ENCODE data around the gene MARK1.

The MARK1 gene

GRCh38 chr1:220573836-220574235 lies 45.9 kb downstream of the MARK1 start:
- TF ChIP-seq CTCF (IDR thresholded peaks at IDR 0.05; ENCODE audit: low read depth, low read length, missing control alignments) = no peak
- DNase-seq (ENCODE audit: low read depth) = no peak
- no peak overlapping the region for H3K4me3 ChIP-seq (ENCODE audit: low read depth, low read length)

GRCh38 chr1:220575718-220576497 lies 48.0 kb downstream of the MARK1 start:
- no peak for DNase-seq (ENCODE audit: low read depth)
- H3K4me3 ChIP-seq (ENCODE audit: low read depth, low read length) = no peak overlapping the region
- TF ChIP-seq CTCF (IDR thresholded peaks at IDR 0.05; ENCODE audit: low read depth, low read length, missing control alignments) = no peak

- H3K4me3 ChIP-seq (ENCODE audit: low read depth, low read length) = no peak overlapping the region
- no peak for TF ChIP-seq CTCF (IDR thresholded peaks at IDR 0.05; ENCODE audit: low read depth, low read length, missing control alignments)
- DNase-seq (ENCODE audit: low read depth) = no peak
Measured at GRCh38 chr1:220577926-220578325, 50.0 kb downstream of the MARK1 start.

- no peak overlapping the region for H3K4me3 ChIP-seq (ENCODE audit: low read depth, low read length)
- TF ChIP-seq CTCF (IDR thresholded peaks at IDR 0.05; ENCODE audit: low read depth, low read length, missing control alignments) = no peak
- DNase-seq (ENCODE audit: low read depth) = no peak
Measured at GRCh38 chr1:220579317-220579716, 51.4 kb downstream of the MARK1 start.

- TF ChIP-seq CTCF (IDR thresholded peaks at IDR 0.05; ENCODE audit: low read depth, low read length, missing control alignments) = no peak
- DNase-seq (ENCODE audit: low read depth) = no peak
- H3K4me3 ChIP-seq (ENCODE audit: low read depth, low read length) = no peak overlapping the region
Measured at GRCh38 chr1:220592714-220593113, 64.8 kb downstream of the MARK1 start.

GRCh38 chr1:220594356-220594755 lies 66.4 kb downstream of the MARK1 start:
- no peak overlapping the region for H3K4me3 ChIP-seq (ENCODE audit: low read depth, low read length)
- DNase-seq (ENCODE audit: low read depth) = no peak
- TF ChIP-seq CTCF (IDR thresholded peaks at IDR 0.05; ENCODE audit: low read depth, low read length, missing control alignments) = no peak

GRCh38 chr1:220595179-220595578 lies 67.2 kb downstream of the MARK1 start:
- no peak overlapping the region for H3K4me3 ChIP-seq (ENCODE audit: low read depth, low read length)
- no peak for DNase-seq (ENCODE audit: low read depth)
- no peak for TF ChIP-seq CTCF (IDR thresholded peaks at IDR 0.05; ENCODE audit: low read depth, low read length, missing control alignments)
